HG02571 (cell line): ENCODE measurements around the gene TAT.

Experiments used
- ATAC-seq: cut with Tn5 transposase; IDR thresholded peaks from one replicate; pipeline ENCODE4 v1.9.1; 2021; ENCODE audit warnings: mild to moderate bottlenecking, moderate library complexity; ENCODE audit not compliant: unreplicated experiment

TAT gene

GRCh38 chr16:71547168-71547567 is 29.7 kb downstream of the TAT start:
- ATAC-seq: no peak

GRCh38 chr16:71542377-71542776 is 34.5 kb downstream of the TAT start:
- no peak for ATAC-seq

GRCh38 chr16:71537643-71538042 is 39.2 kb downstream of the TAT start:
- peak; percentile 51 for ATAC-seq

- ATAC-seq: no peak
Measured at GRCh38 chr16:71536752-71537499, 40.0 kb downstream of the TAT start.

DNA sequence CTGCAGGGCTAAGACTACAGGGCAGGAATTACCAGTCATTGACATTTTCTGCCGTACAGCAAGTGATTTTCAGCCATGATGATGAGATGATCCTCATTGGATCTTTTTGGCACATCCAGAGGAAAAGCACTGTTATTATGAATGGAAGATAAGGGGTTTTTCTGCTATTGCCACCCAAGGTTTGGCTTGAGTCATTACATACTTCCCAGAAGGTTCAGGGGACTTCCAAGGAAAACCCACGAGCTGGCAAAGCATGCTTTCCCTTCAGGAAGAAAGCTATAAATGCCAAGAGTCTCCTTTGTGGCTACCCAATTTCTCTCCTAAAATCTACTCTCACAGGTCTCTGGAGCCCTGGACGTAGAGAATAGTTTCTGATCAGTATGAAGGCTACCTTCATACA is 44.5 kb downstream of the TAT start:
- no peak for ATAC-seq

DNA sequence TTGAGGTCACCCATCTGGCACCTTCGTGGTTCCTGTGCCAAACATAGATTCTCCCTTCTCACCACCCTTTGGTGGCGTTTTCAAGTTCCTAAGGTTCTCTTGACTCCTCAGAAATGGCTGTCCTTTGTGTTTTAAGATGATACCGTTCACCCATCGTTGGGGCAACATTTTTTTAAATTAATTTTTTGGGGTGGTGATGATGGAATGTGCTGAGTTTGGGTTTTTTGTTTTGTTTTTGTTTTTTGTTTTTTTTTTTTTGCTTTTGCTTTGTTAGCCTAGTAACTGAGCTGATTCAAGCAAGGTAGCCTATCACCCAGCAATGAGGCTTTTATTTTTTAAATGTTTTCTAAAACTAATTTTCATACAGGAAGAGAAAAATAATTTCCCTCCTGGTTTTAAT is 48.0 kb downstream of the TAT start:
- ATAC-seq: no peak

GRCh38 chr16:71528257-71528656 is 48.6 kb downstream of the TAT start:
- no peak for ATAC-seq

DNA sequence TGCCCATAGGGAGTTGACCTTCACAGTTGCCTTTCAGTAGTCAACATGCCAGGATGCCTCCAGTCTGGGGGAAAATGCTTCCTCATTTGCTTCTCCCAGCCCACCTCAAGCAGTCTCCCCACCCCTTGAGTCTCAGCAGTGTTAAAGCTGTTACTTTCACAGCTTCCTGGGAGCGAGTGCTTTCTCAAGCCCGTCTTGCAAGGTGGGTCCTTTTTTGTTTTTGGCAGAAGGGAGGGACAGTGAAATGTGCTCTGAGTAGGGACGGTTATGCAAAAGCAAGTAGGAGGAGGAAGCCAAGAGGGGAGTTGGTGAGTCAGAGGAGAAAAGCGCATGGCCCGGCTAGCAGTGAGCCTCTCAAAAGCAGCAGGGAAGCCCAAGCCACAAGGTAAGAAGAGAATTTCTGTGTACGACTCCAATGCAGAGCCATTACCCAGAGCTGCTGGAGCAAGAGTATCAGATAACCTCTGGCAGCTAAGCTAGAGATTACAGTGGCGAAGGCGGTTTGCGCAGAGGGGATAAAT is 50.7 kb downstream of the TAT start, which contains the start of gene CHST4:
Gene CHST4, plus strand, starts transcription at position 316 of the 521 bp plus-strand sequence. CDS start 10,252 bp downstream, outside the sequence.
- ATAC-seq: no peak

- ATAC-seq: no peak
Measured at GRCh38 chr16:71524566-71525553, 52.0 kb downstream of the TAT start.

DNA sequence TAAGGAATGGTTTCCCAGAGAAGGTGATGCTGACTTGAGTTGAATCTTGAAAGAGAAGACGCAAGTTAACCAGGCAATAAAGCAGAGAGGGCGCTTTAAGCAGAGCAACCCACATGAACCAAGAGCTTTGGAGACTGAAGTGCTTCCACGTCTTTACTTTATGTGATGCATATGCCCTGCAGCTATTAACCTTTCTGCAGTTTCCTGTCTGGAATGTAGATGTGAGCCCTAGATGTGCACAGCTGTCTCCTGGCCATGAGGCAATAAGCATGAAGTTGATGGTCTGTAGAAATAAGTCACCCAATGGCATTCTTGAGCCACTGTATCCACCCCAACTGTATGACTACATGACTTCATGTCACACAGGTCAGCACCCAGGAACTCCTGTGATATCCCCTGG is 56.3 kb downstream of the TAT start:
- ATAC-seq: no peak
